ENCODE measurements around the gene TKTL1. TPM values are rescaled to one million over a fixed set of nuclear protein-coding genes. Genes with fewer than 3 reads are reported as not detected.

The TKTL1 gene
- total RNA-seq, 1 donor, result not detected

- TF ChIP-seq, protein P1, sequence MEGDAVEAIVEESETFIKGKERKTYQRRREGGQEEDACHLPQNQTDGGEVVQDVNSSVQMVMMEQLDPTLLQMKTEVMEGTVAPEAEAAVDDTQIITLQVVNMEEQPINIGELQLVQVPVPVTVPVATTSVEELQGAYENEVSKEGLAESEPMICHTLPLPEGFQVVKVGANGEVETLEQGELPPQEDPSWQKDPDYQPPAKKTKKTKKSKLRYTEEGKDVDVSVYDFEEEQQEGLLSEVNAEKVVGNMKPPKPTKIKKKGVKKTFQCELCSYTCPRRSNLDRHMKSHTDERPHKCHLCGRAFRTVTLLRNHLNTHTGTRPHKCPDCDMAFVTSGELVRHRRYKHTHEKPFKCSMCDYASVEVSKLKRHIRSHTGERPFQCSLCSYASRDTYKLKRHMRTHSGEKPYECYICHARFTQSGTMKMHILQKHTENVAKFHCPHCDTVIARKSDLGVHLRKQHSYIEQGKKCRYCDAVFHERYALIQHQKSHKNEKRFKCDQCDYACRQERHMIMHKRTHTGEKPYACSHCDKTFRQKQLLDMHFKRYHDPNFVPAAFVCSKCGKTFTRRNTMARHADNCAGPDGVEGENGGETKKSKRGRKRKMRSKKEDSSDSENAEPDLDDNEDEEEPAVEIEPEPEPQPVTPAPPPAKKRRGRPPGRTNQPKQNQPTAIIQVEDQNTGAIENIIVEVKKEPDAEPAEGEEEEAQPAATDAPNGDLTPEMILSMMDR (IDR thresholded peaks at IDR 0.05; ENCODE audit: insufficient read depth, low read length), result no peak
- H3K4me3 ChIP-seq (ENCODE audit: low read depth, low read length), result no peak overlapping the region
- peak; percentile 40 for DNase-seq (ENCODE audit: low read depth)
Measured at GRCh38 chrX:154325541-154325940, 29.9 kb downstream of the TKTL1 start.

GRCh38 chrX:154327038-154327820 lies 31.6 kb downstream of the TKTL1 start:
- peak; percentile 31 for DNase-seq (ENCODE audit: low read depth)
- H3K4me3 ChIP-seq (ENCODE audit: low read depth, low read length), result no peak overlapping the region
- TF ChIP-seq, protein P1 (IDR thresholded peaks at IDR 0.05; ENCODE audit: insufficient read depth, low read length), result no peak

DNA sequence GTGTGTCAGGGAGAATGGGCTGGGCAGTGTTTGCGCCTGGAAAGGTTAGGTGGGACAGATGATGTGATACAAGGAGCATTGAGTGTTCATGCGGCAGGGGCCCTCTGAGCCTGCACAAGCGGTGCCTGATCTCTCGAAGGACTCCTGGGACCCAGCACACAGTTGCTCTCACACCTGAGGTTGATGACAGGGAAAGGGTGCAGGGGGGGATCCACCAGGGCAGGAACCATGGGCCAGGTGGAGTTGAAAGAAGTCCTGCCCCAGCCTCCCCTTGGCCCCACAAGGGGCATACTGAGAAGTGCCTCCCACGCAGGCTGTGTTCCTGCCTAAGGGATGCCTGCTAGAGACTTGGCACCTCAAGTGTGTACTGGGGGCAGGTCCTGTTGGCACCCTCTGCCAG lies 33.1 kb downstream of the TKTL1 start:
- no peak for DNase-seq (ENCODE audit: low read depth)
- TF ChIP-seq, protein P1 (IDR thresholded peaks at IDR 0.05; ENCODE audit: insufficient read depth, low read length), result no peak
- H3K4me3 ChIP-seq (ENCODE audit: low read depth, low read length), result no peak overlapping the region

- H3K4me3 ChIP-seq (ENCODE audit: low read depth, low read length), result no peak overlapping the region
- DNase-seq (ENCODE audit: low read depth), result no peak
- TF ChIP-seq, protein P1 (IDR thresholded peaks at IDR 0.05; ENCODE audit: insufficient read depth, low read length), result no peak
Measured at GRCh38 chrX:154329294-154329693, 33.7 kb downstream of the TKTL1 start.

- DNase-seq (ENCODE audit: low read depth), result no peak
- TF ChIP-seq, protein P1 (IDR thresholded peaks at IDR 0.05; ENCODE audit: insufficient read depth, low read length), result no peak
- no peak overlapping the region for H3K4me3 ChIP-seq (ENCODE audit: low read depth, low read length)
Measured at GRCh38 chrX:154332561-154332960, 37.0 kb downstream of the TKTL1 start.

DNA sequence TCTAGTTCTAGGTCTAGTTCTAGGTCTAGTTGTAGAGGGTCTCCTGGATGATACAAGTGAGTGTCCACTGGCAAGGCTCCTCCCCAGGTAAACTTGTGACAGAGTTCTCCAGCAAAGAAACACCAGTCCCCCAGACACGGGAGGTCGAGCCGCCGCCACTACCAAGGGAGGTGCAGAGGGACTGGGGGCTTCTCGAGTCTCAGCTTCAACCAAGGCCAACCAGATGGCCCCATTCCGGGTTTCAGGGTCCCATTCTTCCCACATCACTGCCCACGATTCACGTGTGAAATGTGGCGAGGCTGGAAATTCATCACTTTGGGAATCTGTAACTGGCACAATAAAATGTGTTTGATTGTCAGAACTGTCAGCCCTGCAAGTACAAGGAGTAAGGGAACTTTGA lies 37.5 kb downstream of the TKTL1 start:
- H3K4me3 ChIP-seq (ENCODE audit: low read depth, low read length), result no peak overlapping the region
- no peak for DNase-seq (ENCODE audit: low read depth)
- TF ChIP-seq, protein P1 (IDR thresholded peaks at IDR 0.05; ENCODE audit: insufficient read depth, low read length), result no peak
